ENCODE data around the gene KCNN2.

The KCNN2 gene

GRCh38 chr5:114362977-114363761, 1.3 kb downstream of the KCNN2 start:
- no peak for DNase-seq

GRCh38 chr5:114363837-114364236, 2.0 kb downstream of the KCNN2 start:
- no peak for DNase-seq

- no peak for DNase-seq
These were observed 5.2 kb downstream of the KCNN2 start for GRCh38 chr5:114367029-114367428.

GRCh38 chr5:114369680-114370417, 8.0 kb downstream of the KCNN2 start:
- no peak for DNase-seq

- DNase-seq = no peak
These were observed 15.4 kb downstream of the KCNN2 start for GRCh38 chr5:114377050-114377844.

- DNase-seq = no peak
These were observed 16.1 kb downstream of the KCNN2 start for GRCh38 chr5:114377946-114378345.

GRCh38 chr5:114380721-114381120, 18.9 kb downstream of the KCNN2 start:
- no peak for DNase-seq

GRCh38 chr5:114387433-114387832, 25.6 kb downstream of the KCNN2 start:
- DNase-seq = no peak

- DNase-seq = no peak
These were observed 28.6 kb downstream of the KCNN2 start for GRCh38 chr5:114390431-114390830.

GRCh38 chr5:114391321-114391720, 29.5 kb downstream of the KCNN2 start:
- DNase-seq = no peak

- no peak for DNase-seq
These were observed 31.3 kb downstream of the KCNN2 start for GRCh38 chr5:114393159-114393558.

GRCh38 chr5:114402206-114402605, 40.3 kb downstream of the KCNN2 start:
- DNase-seq = no peak

- no peak for DNase-seq
These were observed 45.9 kb downstream of the KCNN2 start for GRCh38 chr5:114407783-114408182.

- DNase-seq = no peak
These were observed 47.0 kb downstream of the KCNN2 start for GRCh38 chr5:114408847-114409246.

- DNase-seq = no peak
These were observed 49.6 kb downstream of the KCNN2 start for GRCh38 chr5:114411380-114411931.

- DNase-seq = no peak
These were observed 50.8 kb downstream of the KCNN2 start for GRCh38 chr5:114412510-114413171.

GRCh38 chr5:114415760-114416159, 53.9 kb downstream of the KCNN2 start:
- no peak for DNase-seq

GRCh38 chr5:114416254-114416653, 54.4 kb downstream of the KCNN2 start:
- no peak for DNase-seq

- no peak for DNase-seq
These were observed 55.6 kb downstream of the KCNN2 start for GRCh38 chr5:114417519-114417918.

GRCh38 chr5:114418176-114419066, 56.6 kb downstream of the KCNN2 start:
- DNase-seq = no peak

- no peak for DNase-seq
These were observed 57.2 kb downstream of the KCNN2 start for GRCh38 chr5:114419067-114419388.

GRCh38 chr5:114419959-114420358, 58.1 kb downstream of the KCNN2 start:
- DNase-seq = no peak
